T47D (cell line): Measurements from ENCODE around the gene NOL12.

Experiments
- DNase-seq, 2 experiments: peaks; one replicate each; pipeline versions ENCODE4 v3.0.0 to v3.0.0-alpha.2; 2011 to 2012; ENCODE audit warnings: low read depth in 1 of 2, low spot score in 1 of 2
- JUND ChIP-seq: IDR thresholded peaks from 2 replicates; pipeline ENCODE4 v1.6.1; 2012; ENCODE audit warnings: low read depth
- in situ Hi-C: cut with HindIII; loops from 2 replicates; pipeline ENCODE4 v1.10.0; 2016; ENCODE audit warnings: low sequenced_read_pairs, low pct_unique_long_range_greater_than_20kb

NOL12 gene, protein sequence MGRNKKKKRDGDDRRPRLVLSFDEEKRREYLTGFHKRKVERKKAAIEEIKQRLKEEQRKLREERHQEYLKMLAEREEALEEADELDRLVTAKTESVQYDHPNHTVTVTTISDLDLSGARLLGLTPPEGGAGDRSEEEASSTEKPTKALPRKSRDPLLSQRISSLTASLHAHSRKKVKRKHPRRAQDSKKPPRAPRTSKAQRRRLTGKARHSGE

DNA sequence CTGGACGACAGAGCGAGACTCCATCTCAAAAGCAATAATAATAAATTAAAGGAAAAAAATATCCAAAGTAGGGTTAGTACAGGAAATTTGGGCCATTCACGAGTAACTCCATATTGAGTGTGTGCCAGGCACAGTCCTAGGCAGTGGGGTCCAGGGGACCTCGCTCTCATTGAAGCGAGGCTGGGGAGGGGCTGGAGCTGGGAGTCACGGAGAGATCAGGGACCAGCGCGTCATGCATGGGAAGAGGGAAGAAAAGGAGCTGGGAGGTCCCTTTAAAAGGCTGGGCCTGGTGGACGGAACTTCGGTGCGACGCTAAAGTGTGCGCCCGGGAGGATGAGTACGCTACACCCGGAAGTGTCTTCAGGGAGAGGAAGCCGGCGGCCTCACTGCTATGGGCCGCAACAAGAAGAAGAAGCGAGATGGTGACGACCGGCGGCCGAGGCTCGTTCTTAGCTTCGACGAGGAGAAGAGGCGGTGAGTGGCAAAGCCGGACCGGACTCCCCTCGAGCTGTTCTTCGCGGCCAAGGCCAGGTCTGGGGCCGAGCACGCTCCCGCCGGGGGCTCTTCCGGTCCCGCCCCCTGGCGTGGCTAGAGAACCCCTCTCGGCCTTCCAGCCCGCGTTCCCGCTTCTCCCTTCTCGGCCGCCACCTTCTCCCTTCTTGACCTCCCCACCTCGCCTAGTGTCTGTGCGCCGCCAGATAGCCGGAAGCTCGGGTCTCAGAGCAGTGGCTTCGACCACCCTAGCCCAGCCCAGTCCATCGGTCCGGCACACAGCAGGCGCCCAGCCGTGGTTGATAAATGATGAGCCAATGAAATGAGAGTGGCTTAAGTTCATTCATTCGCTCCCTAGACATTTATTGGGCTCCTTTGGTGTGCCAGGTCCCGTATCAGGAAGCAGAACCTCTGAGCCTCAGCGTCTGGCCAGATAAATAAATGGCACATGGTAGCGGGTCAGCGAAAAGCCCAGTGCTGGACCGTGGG, at the start of gene NOL12:
TSS of gene NOL12 (plus strand) at position 342 of the 981 bp plus-strand sequence. CDS start at position 392, 50 bp downstream.
- TF ChIP-seq JUND: no peak
- in situ Hi-C loops: no loop called here
- peak; percentile 40 to 90 for DNase-seq

DNA sequence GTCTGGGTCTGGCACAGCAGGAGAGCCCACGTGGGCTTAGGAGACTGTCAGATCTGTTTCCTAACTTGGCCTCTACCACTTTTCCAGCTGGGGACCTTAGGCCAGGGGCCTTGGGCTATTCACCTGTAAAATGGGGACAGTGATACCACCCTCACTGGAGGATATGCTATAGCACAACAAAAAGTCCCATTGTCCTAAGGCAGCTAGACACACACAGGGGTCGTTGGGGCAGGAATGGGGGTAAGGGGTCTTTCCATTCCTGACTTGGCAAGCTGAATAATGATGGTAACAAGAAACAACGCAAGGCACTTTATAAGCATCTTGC, 49.2 kb upstream of the NOL12 start:
- DNase-seq: no peak
- TF ChIP-seq JUND: no peak
- in situ Hi-C loops: no loop called here

DNA sequence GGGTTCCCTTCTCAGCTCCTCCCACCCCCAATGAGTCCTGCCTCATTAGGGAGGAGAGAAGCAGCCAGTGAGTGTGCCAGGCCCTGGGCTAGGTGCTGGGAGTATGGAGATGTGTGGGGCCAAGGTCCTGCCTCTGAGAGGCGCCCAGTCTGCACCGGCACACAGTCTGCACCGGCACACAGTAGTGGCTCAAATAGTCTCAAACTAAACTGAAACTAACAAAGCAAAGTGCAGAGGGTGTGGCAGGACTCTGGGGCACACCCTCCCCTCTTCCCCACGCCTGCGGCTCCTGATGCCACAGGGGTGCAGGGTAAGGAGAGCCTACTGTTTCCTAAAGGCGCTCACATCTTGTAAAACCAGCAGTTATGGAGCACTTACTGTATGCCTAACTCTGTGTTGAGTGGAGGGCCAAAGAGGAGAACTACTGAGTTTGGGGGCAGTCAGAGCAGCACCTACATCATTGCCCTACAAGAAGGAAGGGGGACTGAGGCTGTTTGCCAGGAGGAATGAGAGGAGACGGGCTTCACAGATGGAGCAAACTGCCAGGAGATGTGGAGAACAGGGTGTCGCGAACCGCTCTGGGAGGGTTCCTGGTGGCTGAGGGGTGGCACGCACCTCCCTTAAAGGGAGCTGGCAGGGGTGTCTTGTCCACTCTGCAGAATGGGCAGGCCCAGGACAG, 47.6 kb upstream of the NOL12 start:
- DNase-seq: no peak
- TF ChIP-seq JUND: no peak
- in situ Hi-C loops: no loop called here

DNA sequence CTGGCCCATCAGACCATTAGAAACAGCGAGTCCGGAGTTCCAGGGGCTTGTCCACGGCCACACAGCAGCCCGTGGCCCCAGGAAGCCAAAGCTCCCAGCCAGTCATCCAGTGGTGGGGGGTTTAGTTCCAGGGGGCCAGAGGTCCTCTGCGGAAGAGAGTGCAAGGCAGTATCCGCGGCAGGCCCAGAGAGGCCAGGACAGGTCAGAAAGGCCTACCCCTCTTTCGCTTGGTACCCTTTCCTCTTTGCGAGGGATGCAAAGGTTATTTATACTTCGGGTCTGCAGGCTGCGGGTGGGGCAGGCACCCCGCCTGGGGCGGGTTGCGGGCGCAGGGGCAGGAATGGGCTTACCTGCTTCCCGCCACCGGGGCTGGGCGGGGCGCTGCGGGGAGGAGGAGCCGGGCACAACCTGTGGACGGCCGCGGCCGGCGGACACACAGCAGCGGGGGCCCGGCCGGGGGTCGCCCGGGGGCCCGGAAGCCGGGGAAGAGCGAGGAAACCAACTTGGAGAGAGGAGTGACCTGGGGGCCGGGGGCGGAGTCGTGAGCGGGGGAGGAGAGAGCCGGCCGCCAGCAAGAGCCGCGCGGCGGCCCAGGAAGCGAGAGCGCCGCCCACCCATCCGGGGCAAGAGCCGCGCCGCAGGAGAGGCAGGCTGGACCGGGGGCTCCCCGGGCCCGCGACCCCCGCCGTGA, 46.9 kb upstream of the NOL12 start, which contains the start of gene SH3BP1:
TSS of gene SH3BP1 (plus strand) at position 600 of the 691 bp plus-strand sequence. CDS start 119 bp downstream, outside the sequence.
- in situ Hi-C loops: no loop called here
- TF ChIP-seq JUND: no peak
- peak; percentile 44 to 65 for DNase-seq

- no peak for DNase-seq
Observed at GRCh38 chr22:37639771-37640590, 46.2 kb upstream of the NOL12 start.

GRCh38 chr22:37640591-37641560, 45.3 kb upstream of the NOL12 start:
- in situ Hi-C loops: no loop called here
- TF ChIP-seq JUND: no peak
- no peak for DNase-seq

More at GRCh38 chr22:37639771-37640590, 46.2 kb upstream of the NOL12 start:
- in situ Hi-C loops: no loop called here
- no peak for TF ChIP-seq JUND

GRCh38 chr22:37641561-37641949, 44.6 kb upstream of the NOL12 start:
- DNase-seq: no peak
- in situ Hi-C loops: no loop called here
- TF ChIP-seq JUND: no peak

GRCh38 chr22:37643225-37643847, 42.8 kb upstream of the NOL12 start:
- in situ Hi-C loops: no loop called here
- peak; percentile 71 to 83 for DNase-seq
- TF ChIP-seq JUND: no peak

DNA sequence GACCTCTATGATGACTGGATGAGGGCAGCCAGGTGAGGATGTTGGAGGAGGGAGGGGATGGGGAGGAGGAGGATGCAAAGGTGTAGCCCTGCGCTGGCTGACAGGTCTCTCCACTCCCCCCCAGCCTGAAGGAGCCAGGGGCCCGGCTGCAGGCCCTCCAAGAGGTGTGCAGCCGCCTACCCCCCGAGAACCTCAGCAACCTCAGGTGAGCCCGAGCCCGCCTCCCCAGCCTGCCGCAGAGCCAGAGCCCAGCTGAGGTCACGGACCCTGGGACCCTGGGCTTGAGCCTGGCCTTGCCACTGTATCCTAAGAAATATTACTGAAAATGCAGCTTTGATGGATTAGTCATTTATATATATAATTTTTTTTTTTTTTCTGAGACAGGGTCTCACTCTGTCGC, 38.8 kb upstream of the NOL12 start:
- TF ChIP-seq JUND: no peak
- no peak for DNase-seq
- in situ Hi-C loops: no loop called here

DNA sequence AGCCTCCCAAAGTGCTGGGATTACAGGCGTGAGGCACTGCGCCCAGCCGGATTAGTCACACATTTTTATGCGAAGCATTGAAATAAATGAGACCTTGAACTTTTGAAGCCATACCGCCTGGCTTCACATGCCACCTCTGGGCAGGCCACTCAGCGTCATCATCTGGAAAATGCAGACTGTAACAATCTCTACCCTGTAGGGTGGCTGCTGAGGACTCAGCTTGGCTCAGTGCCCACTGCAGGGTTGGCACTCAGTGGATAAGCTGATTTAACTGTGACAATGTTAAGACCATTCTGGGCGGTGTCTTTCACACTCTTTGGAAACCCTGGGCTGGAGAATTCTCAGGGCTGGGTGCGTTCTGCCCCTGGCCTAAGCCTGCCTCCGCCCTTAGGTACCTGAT, 38.2 kb upstream of the NOL12 start:
- TF ChIP-seq JUND: no peak
- in situ Hi-C loops: no loop called here
- no peak for DNase-seq
